ENCODE results near the gene SLC29A1.

The SLC29A1 gene

GRCh38 chr6:44202332-44202971 lies 20.9 kb upstream of the SLC29A1 start:
- no peak for DNase-seq (ENCODE audit: low spot score)
- in situ Hi-C loops (cut with MboI; ENCODE audit: low sequenced_read_pairs, unreplicated experiment), result no loop called here
- TF ChIP-seq CTCF (IDR thresholded peaks at IDR 0.05; ENCODE audit: borderline replicate concordance, control extremely low read depth, extremely low read depth, insufficient read depth, missing control alignments), result no peak

- DNase-seq (ENCODE audit: low spot score), result no peak
- no peak for TF ChIP-seq CTCF (IDR thresholded peaks at IDR 0.05; ENCODE audit: borderline replicate concordance, control extremely low read depth, extremely low read depth, insufficient read depth, missing control alignments)
- in situ Hi-C loops (cut with MboI; ENCODE audit: low sequenced_read_pairs, unreplicated experiment), result no loop called here
Measured at GRCh38 chr6:44202972-44203750, 20.2 kb upstream of the SLC29A1 start.

GRCh38 chr6:44203955-44204354 lies 19.4 kb upstream of the SLC29A1 start:
- TF ChIP-seq CTCF (IDR thresholded peaks at IDR 0.05; ENCODE audit: borderline replicate concordance, control extremely low read depth, extremely low read depth, insufficient read depth, missing control alignments), result no peak
- in situ Hi-C loops (cut with MboI; ENCODE audit: low sequenced_read_pairs, unreplicated experiment), result no loop called here
- no peak for DNase-seq (ENCODE audit: low spot score)

- no peak for DNase-seq (ENCODE audit: low spot score)
- no peak for TF ChIP-seq CTCF (IDR thresholded peaks at IDR 0.05; ENCODE audit: borderline replicate concordance, control extremely low read depth, extremely low read depth, insufficient read depth, missing control alignments)
- in situ Hi-C loops (cut with MboI; ENCODE audit: low sequenced_read_pairs, unreplicated experiment), result no loop called here
Measured at GRCh38 chr6:44207966-44208365, 15.4 kb upstream of the SLC29A1 start.

- in situ Hi-C loops (cut with MboI; ENCODE audit: low sequenced_read_pairs, unreplicated experiment), result no loop called here
- TF ChIP-seq CTCF (IDR thresholded peaks at IDR 0.05; ENCODE audit: borderline replicate concordance, control extremely low read depth, extremely low read depth, insufficient read depth, missing control alignments), result no peak
- no peak for DNase-seq (ENCODE audit: low spot score)
Measured at GRCh38 chr6:44211284-44211683, 12.1 kb upstream of the SLC29A1 start.

- DNase-seq (ENCODE audit: low spot score), result no peak
- no peak for TF ChIP-seq CTCF (IDR thresholded peaks at IDR 0.05; ENCODE audit: borderline replicate concordance, control extremely low read depth, extremely low read depth, insufficient read depth, missing control alignments)
- in situ Hi-C loops (cut with MboI; ENCODE audit: low sequenced_read_pairs, unreplicated experiment), result no loop called here
Measured at GRCh38 chr6:44214307-44214706, 9.1 kb upstream of the SLC29A1 start.
